ENCODE data around the gene MAP3K13.

MAP3K13 gene

GRCh38 chr3:185342459-185343174 lies 20.3 kb upstream of the MAP3K13 start:
- no peak for TF ChIP-seq EZH2phosphoT487 (conservative IDR thresholded peaks at IDR 0.05; ENCODE audit: low read length)
- Histone ChIP-seq H3K9me2 (replicated peaks; ENCODE audit: insufficient read depth, low read length) (no peaks in the 10 kb centered on the region), H3K36me3 (ENCODE audit: low read length) (no peaks in the 10 kb centered on the region), H3K27ac (ENCODE audit: low read depth, low read length) (no peak overlapping the region), H3K9me3 (ENCODE audit: insufficient read depth, low read length) (no peaks in the 10 kb centered on the region), H3K9ac (ENCODE audit: low read length) (no peak overlapping the region), H3K4me3 (ENCODE audit: insufficient read depth, low read length, poor library complexity, severe bottlenecking) (no peak overlapping the region), H3K4me2 (ENCODE audit: low read depth, low read length, poor library complexity, severe bottlenecking) (no peak overlapping the region), H3F3A (ENCODE audit: insufficient read depth) (no peaks in the 10 kb centered on the region), H3K27me3 (ENCODE audit: low read length) (no peaks in the 10 kb centered on the region), H3K79me2 (ENCODE audit: insufficient read depth, low read length) (no peaks in the 10 kb centered on the region), H2AFZ (ENCODE audit: low read depth, low read length, severe bottlenecking) (no peak overlapping the region), H4K20me1 (ENCODE audit: low read depth, low read length) (no peaks in the 10 kb centered on the region)

- H3K9ac ChIP-seq (ENCODE audit: low read length) = no peak overlapping the region
- no peaks in the 10 kb centered on the region for H3K36me3 ChIP-seq (ENCODE audit: low read length)
- no peak overlapping the region for H3K27ac ChIP-seq (ENCODE audit: low read depth, low read length)
- TF ChIP-seq EZH2phosphoT487 (conservative IDR thresholded peaks at IDR 0.05; ENCODE audit: low read length) = no peak
- no peak for TF ChIP-seq CTCF (IDR thresholded peaks at IDR 0.05; ENCODE audit: insufficient read depth, low read length, poor library complexity, severe bottlenecking)
- no peak overlapping the region for H2AFZ ChIP-seq (ENCODE audit: low read depth, low read length, severe bottlenecking)
- no peaks in the 10 kb centered on the region for H4K20me1 ChIP-seq (ENCODE audit: low read depth, low read length)
- no peaks in the 10 kb centered on the region for H3K9me2 ChIP-seq (replicated peaks; ENCODE audit: insufficient read depth, low read length)
- H3K4me2 ChIP-seq (ENCODE audit: low read depth, low read length, poor library complexity, severe bottlenecking) = no peak overlapping the region
- no peaks in the 10 kb centered on the region for H3K27me3 ChIP-seq (ENCODE audit: low read length)
- no peaks in the 10 kb centered on the region for H3K79me2 ChIP-seq (ENCODE audit: insufficient read depth, low read length)
- no peaks in the 10 kb centered on the region for H3F3A ChIP-seq (ENCODE audit: insufficient read depth)
- H3K9me3 ChIP-seq (ENCODE audit: insufficient read depth, low read length) = no peaks in the 10 kb centered on the region
- H3K4me3 ChIP-seq (ENCODE audit: insufficient read depth, low read length, poor library complexity, severe bottlenecking) = no peak overlapping the region
Measured at GRCh38 chr3:185347399-185347798, 15.5 kb upstream of the MAP3K13 start.

GRCh38 chr3:185350841-185351240 lies 12.1 kb upstream of the MAP3K13 start:
- Histone ChIP-seq H3K9ac (ENCODE audit: low read length) (no peak overlapping the region), H3K9me3 (ENCODE audit: insufficient read depth, low read length) (no peaks in the 10 kb centered on the region), H4K20me1 (ENCODE audit: low read depth, low read length) (no peaks in the 10 kb centered on the region), H3K27me3 (ENCODE audit: low read length) (no peaks in the 10 kb centered on the region), H2AFZ (ENCODE audit: low read depth, low read length, severe bottlenecking) (no peak overlapping the region), H3K36me3 (ENCODE audit: low read length) (no peaks in the 10 kb centered on the region), H3K27ac (ENCODE audit: low read depth, low read length) (no peak overlapping the region), H3K4me2 (ENCODE audit: low read depth, low read length, poor library complexity, severe bottlenecking) (no peak overlapping the region), H3K79me2 (ENCODE audit: insufficient read depth, low read length) (no peaks in the 10 kb centered on the region), H3F3A (ENCODE audit: insufficient read depth) (no peaks in the 10 kb centered on the region), H3K9me2 (replicated peaks; ENCODE audit: insufficient read depth, low read length) (no peaks in the 10 kb centered on the region), H3K4me3 (ENCODE audit: insufficient read depth, low read length, poor library complexity, severe bottlenecking) (no peak overlapping the region)
- TF ChIP-seq EZH2phosphoT487 (conservative IDR thresholded peaks at IDR 0.05; ENCODE audit: low read length) (no peak), CTCF (IDR thresholded peaks at IDR 0.05; ENCODE audit: insufficient read depth, low read length, poor library complexity, severe bottlenecking) (no peak)

GRCh38 chr3:185351396-185351795 lies 11.5 kb upstream of the MAP3K13 start:
- Histone ChIP-seq H3K79me2 (ENCODE audit: insufficient read depth, low read length) (no peaks in the 10 kb centered on the region), H3F3A (ENCODE audit: insufficient read depth) (no peaks in the 10 kb centered on the region), H3K27ac (ENCODE audit: low read depth, low read length) (no peak overlapping the region), H3K9ac (ENCODE audit: low read length) (no peak overlapping the region), H3K4me3 (ENCODE audit: insufficient read depth, low read length, poor library complexity, severe bottlenecking) (no peak overlapping the region), H3K9me2 (replicated peaks; ENCODE audit: insufficient read depth, low read length) (no peaks in the 10 kb centered on the region), H2AFZ (ENCODE audit: low read depth, low read length, severe bottlenecking) (no peak overlapping the region), H3K36me3 (ENCODE audit: low read length) (no peaks in the 10 kb centered on the region), H3K9me3 (ENCODE audit: insufficient read depth, low read length) (no peaks in the 10 kb centered on the region), H3K4me2 (ENCODE audit: low read depth, low read length, poor library complexity, severe bottlenecking) (no peak overlapping the region), H4K20me1 (ENCODE audit: low read depth, low read length) (no peaks in the 10 kb centered on the region), H3K27me3 (ENCODE audit: low read length) (no peaks in the 10 kb centered on the region)
- TF ChIP-seq EZH2phosphoT487 (conservative IDR thresholded peaks at IDR 0.05; ENCODE audit: low read length) (no peak), CTCF (IDR thresholded peaks at IDR 0.05; ENCODE audit: insufficient read depth, low read length, poor library complexity, severe bottlenecking) (no peak)
